Bronchial epithelial cell (primary cell): Measurements from ENCODE around the gene BICDL1. TPM values are rescaled to one million over a fixed set of nuclear protein-coding genes. Genes with fewer than 3 reads are reported as not detected.

Experiments used
- DNase-seq: peaks from one replicate; pipeline ENCODE4 v3.0.0-alpha.2; 2010; ENCODE audit warnings: low read depth
- FAIRE-seq: peaks from 2 replicates; lab custom pipeline; 2011; peaks lifted over from hg19 to GRCh38; lab: Jason Lieb, UNC
- H3K27me3 ChIP-seq: 2 replicates; pipeline ENCODE4 v1.5.1; 2011; ENCODE audit warnings: low read length; ENCODE audit not compliant: control insufficient read depth, insufficient read depth
- H3K36me3 ChIP-seq: 2 replicates; pipeline ENCODE4 v1.5.1; 2011; ENCODE audit warnings: low read length; ENCODE audit not compliant: control insufficient read depth, insufficient read depth
- H3K4me3 ChIP-seq: 2 replicates; pipeline ENCODE4 v1.5.1; 2011; ENCODE audit warnings: mild to moderate bottlenecking, low read depth, low read length, control low read depth
- CTCF ChIP-seq: IDR thresholded peaks from 2 replicates; pipeline ENCODE4 v1.5.1; 2011; ENCODE audit warnings: mild to moderate bottlenecking, moderate library complexity, low read length, control low read depth, inconsistent platforms; ENCODE audit not compliant: insufficient read depth, severe bottlenecking
- total RNA-seq: library from RNA; depleted of rRNA; stranded (reverse); fragments of >200 nt; gene quantifications from 2 replicates; pipeline ENCODE4 v1.2.1, GENCODE V29; 2014

Gene BICDL1
- total RNA-seq, 1 donor from 2014 or later, result 10.8 TPM

- DNase-seq (no peak), FAIRE-seq (no peak)
- Histone ChIP-seq H3K4me3 (no peak overlapping the region), H3K27me3 (no peaks in the 10 kb centered on the region), H3K36me3 (no peaks in the 10 kb centered on the region)
- no peak for TF ChIP-seq CTCF
Measured at GRCh38 chr12:119994892-119995658, 6.0 kb downstream of the BICDL1 start.

DNA sequence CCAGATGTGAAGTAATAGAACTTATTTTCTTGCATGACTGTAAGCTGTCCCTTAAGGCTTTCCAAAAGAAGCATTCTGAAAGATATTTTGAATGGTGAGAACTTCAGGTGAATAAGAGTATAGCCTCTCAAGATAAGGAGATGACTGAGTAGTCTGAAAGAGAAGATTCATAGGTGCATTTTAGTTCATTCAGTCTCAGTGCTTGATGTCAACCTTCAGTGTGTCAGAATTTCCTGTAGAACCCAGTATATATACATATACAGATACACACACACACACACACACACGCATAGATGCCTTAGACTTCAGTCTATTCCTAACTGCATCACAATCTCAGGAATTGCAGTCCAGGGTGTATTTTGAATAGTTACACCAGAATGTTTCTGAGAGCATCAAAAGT is 7.4 kb downstream of the BICDL1 start:
- DNase-seq (no peak), FAIRE-seq (no peak)
- TF ChIP-seq CTCF, result no peak
- Histone ChIP-seq H3K27me3 (no peaks in the 10 kb centered on the region), H3K36me3 (no peaks in the 10 kb centered on the region), H3K4me3 (no peak overlapping the region)

DNA sequence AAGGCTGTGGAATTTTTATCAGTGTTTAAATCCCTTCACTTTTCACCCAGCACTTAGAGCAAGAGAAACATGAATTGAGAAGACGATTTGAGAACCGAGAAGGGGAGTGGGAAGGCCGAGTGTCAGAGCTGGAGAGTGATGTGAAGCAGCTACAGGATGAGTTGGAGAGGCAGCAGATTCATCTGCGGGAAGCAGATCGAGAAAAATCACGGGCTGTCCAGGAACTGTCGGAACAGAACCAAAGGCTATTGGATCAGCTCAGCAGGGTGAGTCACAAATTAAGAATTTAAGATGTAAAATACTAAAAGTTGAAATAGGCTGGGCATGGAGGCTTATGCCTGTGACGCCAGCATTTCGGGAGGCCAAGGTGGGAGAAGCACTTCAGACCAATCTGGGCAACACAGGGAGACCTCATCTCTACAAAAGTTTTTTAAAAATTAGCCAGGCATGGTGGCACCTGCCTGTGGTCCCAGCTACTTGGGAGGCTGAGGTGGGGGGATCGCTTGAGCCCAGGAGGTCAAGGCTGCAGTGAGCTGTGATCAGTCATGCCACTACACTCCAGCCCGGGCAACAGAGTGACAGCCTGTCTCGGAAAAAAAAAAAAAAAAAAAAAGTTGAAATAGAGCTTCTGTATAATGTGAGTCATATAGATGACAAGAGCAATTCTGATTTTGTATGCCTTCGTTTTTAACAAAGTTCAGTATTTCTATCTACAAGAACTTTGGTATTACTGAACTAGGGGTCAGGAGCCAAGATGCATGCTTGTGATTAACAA is 9.6 kb downstream of the BICDL1 start:
- Histone ChIP-seq H3K4me3 (no peak overlapping the region), H3K36me3 (no peaks in the 10 kb centered on the region), H3K27me3 (no peaks in the 10 kb centered on the region)
- no peak for TF ChIP-seq CTCF
- DNase-seq (no peak), FAIRE-seq (no peak)

DNA sequence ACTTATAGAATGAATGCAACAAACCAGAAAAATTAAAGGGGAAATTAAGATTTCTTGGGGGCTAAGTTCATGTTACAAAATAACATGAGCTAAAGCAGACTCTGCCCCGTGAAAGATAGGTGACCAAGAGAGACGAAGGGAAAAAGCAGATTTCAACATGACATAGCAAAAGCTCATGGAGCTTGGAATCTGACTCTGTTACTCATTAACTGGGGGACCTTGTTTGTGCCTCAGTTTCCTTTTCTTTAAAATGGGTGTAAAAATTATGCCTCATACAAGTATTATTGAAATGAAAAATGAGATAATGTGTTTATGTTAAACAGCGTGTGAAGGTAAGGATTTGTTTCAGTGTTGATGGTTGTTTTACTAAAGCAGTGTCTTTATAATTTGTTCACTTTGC is 11.5 kb downstream of the BICDL1 start:
- H3K27me3 ChIP-seq, result no peaks in the 10 kb centered on the region
- no peaks in the 10 kb centered on the region for H3K36me3 ChIP-seq
- TF ChIP-seq CTCF, result no peak
- no peak for FAIRE-seq
- H3K4me3 ChIP-seq, result no peak overlapping the region
- DNase-seq, result no peak

- FAIRE-seq (no peak), DNase-seq (peak; percentile 29)
- Histone ChIP-seq H3K36me3 (no peaks in the 10 kb centered on the region), H3K4me3 (no peak overlapping the region), H3K27me3 (no peaks in the 10 kb centered on the region)
- no peak for TF ChIP-seq CTCF
Measured at GRCh38 chr12:120006258-120006975, 17.4 kb downstream of the BICDL1 start.
